HepG2 (cell line): ENCODE data around the gene ATP8B1. TPM values are rescaled to one million over a fixed set of nuclear protein-coding genes. Genes with fewer than 3 reads are reported as not detected.

Experiments used
- ATAC-seq: fragments of 200-7000 bp; cut with Tn5 transposase; 3 replicates; pipeline ENCODE4 v1.9.1; 2020; ENCODE audit warnings: mild to moderate bottlenecking, moderate library complexity
- BruUV-seq: library from RNA; stranded (reverse); fragments of 400-500 nt; replicated peaks from 2 replicates; lab custom pipeline; 2021; lab: Mats Ljungman, UMichigan
- CTCF ChIA-PET: fragments of 300-600 bp; formaldehyde crosslinking; extraction: SDS; loops from one replicate; lab custom pipeline; 2021; ENCODE audit warnings: low total read pairs, inconsistent platforms, low intra/inter-chr PET ratio; lab: Yijun Ruan, JAX
- POLR2A ChIA-PET: fragments of 350-600 bp; sonication (Branson Sonifier 250); formaldehyde crosslinking; loops from one replicate; lab custom pipeline; 2020; ENCODE audit warnings: antibody characterized with exemption, inconsistent platforms; lab: Yijun Ruan, JAX
- DNase-seq: peaks from one replicate; pipeline ENCODE4 v3.0.0-alpha.2; 2015; ENCODE audit warnings: low spot score
- FAIRE-seq: peaks from 3 replicates; lab custom pipeline; 2011; peaks lifted over from hg19 to GRCh38; lab: Jason Lieb, UNC
- H2AFZ ChIP-seq: one replicate; pipeline ENCODE4 v1.6.1; 2011; ENCODE audit warnings: low read length, inconsistent platforms
- H3K27ac ChIP-seq: fragments of 300-600 bp; 3 replicates; pipeline ENCODE4 v1.8.0; 2011; ENCODE audit warnings: mixed run types, mild to moderate bottlenecking, mixed read lengths, low read length, inconsistent platforms; ENCODE audit not compliant: insufficient read depth; ENCODE audit errors: extremely low read length
- H3K27me3 ChIP-seq, 2 experiments: fragments of 200-600 bp in 1 of 2; 2 replicates in 1 of 2; 3 replicates in 1 of 2; pipeline versions ENCODE4 v1.6.0 to v1.8.0; 2011; ENCODE audit warnings: low read length in 2 of 2, mild to moderate bottlenecking in 2 of 2, moderate library complexity in 2 of 2, inconsistent platforms in 1 of 2; ENCODE audit not compliant: insufficient read depth in 2 of 2, control insufficient read depth in 1 of 2
- H3K36me3 ChIP-seq, 2 experiments: fragments of 200-600 bp in 1 of 2; replicated peaks in 1 of 2; 2 replicates in 1 of 2; 3 replicates in 1 of 2; pipeline versions ENCODE4 v1.5.1 to v1.8.0; 2011; ENCODE audit warnings: low read length in 2 of 2, inconsistent platforms in 1 of 2; ENCODE audit not compliant: insufficient read depth in 2 of 2, control insufficient read depth in 1 of 2
- H3K4me1 ChIP-seq: 2 replicates; pipeline ENCODE4 v1.5.1; 2012; ENCODE audit warnings: low read length, inconsistent platforms; ENCODE audit not compliant: insufficient read depth
- H3K4me2 ChIP-seq: 2 replicates; pipeline ENCODE4 v1.6.0; 2011; ENCODE audit warnings: low read depth, low read length, inconsistent platforms
- H3K4me3 ChIP-seq, 3 experiments: fragments of 200-600 bp in 1 of 3; sonication (generic), shearing (Covaris generic) in 1 of 3; replicated peaks in 1 of 3; 2 replicates each; pipeline ENCODE4 v1.5.1; 2011 to 2016; ENCODE audit warnings: low read length in 3 of 3, inconsistent platforms in 2 of 3, low read depth in 2 of 3, mild to moderate bottlenecking in 2 of 3, control low read depth in 1 of 3, mixed read lengths in 1 of 3; ENCODE audit not compliant: insufficient read depth in 1 of 3
- H3K79me2 ChIP-seq: one replicate; pipeline ENCODE4 v1.6.1; 2011; ENCODE audit warnings: low read length, inconsistent platforms; ENCODE audit not compliant: insufficient read depth
- H3K9ac ChIP-seq: 2 replicates; pipeline ENCODE4 v1.6.0; 2011; ENCODE audit warnings: mild to moderate bottlenecking, low read depth, low read length, inconsistent platforms; ENCODE audit not compliant: insufficient read depth
- H3K9me3 ChIP-seq: 2 replicates; pipeline ENCODE4 v1.5.1; 2012; ENCODE audit warnings: mild to moderate bottlenecking, low read length
- H4K20me1 ChIP-seq: 2 replicates; pipeline ENCODE4 v1.6.0; 2011; ENCODE audit warnings: inconsistent platforms, mild to moderate bottlenecking, low read length, moderate library complexity; ENCODE audit not compliant: insufficient read depth
- ARID4A ChIP-seq: sonication (generic); formaldehyde crosslinking; IDR thresholded peaks from 2 replicates; pipeline ENCODE4 v1.5.0; 2020; ENCODE audit warnings: mild to moderate bottlenecking, missing genetic modification reagents, borderline replicate concordance
- BCLAF1 ChIP-seq: fragments of 450-650 bp; IDR thresholded peaks from 2 replicates; pipeline ENCODE4 v1.6.1; 2017; ENCODE audit warnings: mild to moderate bottlenecking
- GFI1 ChIP-seq: sonication (generic); formaldehyde crosslinking; IDR thresholded peaks from 2 replicates; pipeline ENCODE4 v1.5.0; 2020; ENCODE audit warnings: missing genetic modification reagents, mild to moderate bottlenecking, borderline replicate concordance
- HNF4G ChIP-seq, 2 experiments: sonication (generic) in 1 of 2; formaldehyde crosslinking in 1 of 2; IDR thresholded peaks; 2 replicates each; pipeline versions ENCODE4 v1.4.0 to v1.6.1; 2011 to 2020; ENCODE audit warnings: borderline replicate concordance in 2 of 2, low read depth in 2 of 2, mild to moderate bottlenecking in 2 of 2, low read length in 1 of 2, missing genetic modification reagents in 1 of 2, moderate library complexity in 1 of 2
- HOXD1 ChIP-seq: sonication (generic); formaldehyde crosslinking; IDR thresholded peaks from 2 replicates; pipeline ENCODE4 v1.5.0; 2020; ENCODE audit warnings: missing genetic modification reagents
- IKZF4 ChIP-seq: sonication (generic); formaldehyde crosslinking; IDR thresholded peaks from 2 replicates; pipeline ENCODE4 v1.5.1; 2020; ENCODE audit warnings: borderline replicate concordance, mild to moderate bottlenecking, low read depth, missing genetic modification reagents; ENCODE audit errors: not compliant biosample characterization
- KLF13 ChIP-seq: sonication (generic); formaldehyde crosslinking; IDR thresholded peaks from 2 replicates; pipeline ENCODE4 v1.4.0; 2020; ENCODE audit warnings: mild to moderate bottlenecking, missing genetic modification reagents
- MIER3 ChIP-seq: IDR thresholded peaks from 2 replicates; pipeline ENCODE4 v1.6.1; 2016; ENCODE audit warnings: missing compliant biosample characterization, borderline replicate concordance
- REL ChIP-seq: sonication (generic); formaldehyde crosslinking; conservative IDR thresholded peaks from 2 replicates; pipeline ENCODE4 v1.8.0; 2022; ENCODE audit warnings: mild to moderate bottlenecking, missing genetic modification reagents, moderate library complexity
- RFX5 ChIP-seq: IDR thresholded peaks from 2 replicates; pipeline ENCODE4 v1.6.1; 2011; ENCODE audit warnings: low read depth, low read length, improper control_type of control experiment
- SALL2 ChIP-seq: sonication (generic); formaldehyde crosslinking; IDR thresholded peaks from 2 replicates; pipeline ENCODE4 v1.8.1; 2023; ENCODE audit warnings: mild to moderate bottlenecking, missing genetic modification reagents, inconsistent platforms
- ZNF468 ChIP-seq: sonication (generic); formaldehyde crosslinking; IDR thresholded peaks from 2 replicates; pipeline ENCODE4 v1.8.0; 2022; ENCODE audit warnings: mild to moderate bottlenecking, moderate library complexity, missing genetic modification reagents
- WGBS: methylation state at CpG from one replicate; pipeline ENCODE4 v1.1.6; 2017; ENCODE audit warnings: low lambda C conversion rate; 5-methylcytosine and 5-hydroxymethylcytosine counted together
- in situ Hi-C: cut with HindIII; loops from 2 replicates; pipeline ENCODE4 v1.10.0; 2017; ENCODE audit warnings: low pct_unique_long_range_greater_than_20kb; ENCODE audit not compliant: extremely low pct_ligation_motif_present
- intact Hi-C: fragments of 100-400 bp; cut with micrococcal nuclease; formaldehyde crosslinking; loops from one replicate; pipeline ENCODE4 v1.10.0; 2022; ENCODE audit not compliant: unreplicated experiment
- polyA plus RNA-seq, 8 experiments: library from polyadenylated mRNA; depleted of rRNA in 3 of 8; stranded (reverse) in 7 of 8; unstranded in 1 of 8; fragments of >200 nt; fragmentation: Illumina TruSeq in 4 of 8; extraction: Trizol in 4 of 8; gene quantifications; 2 replicates each; pipeline versions ENCODE4 v1.2.1 to v1.2.3, GENCODE V29; 2011 to 2016; ENCODE audit warnings: low read depth in 4 of 8, missing spikeins in 1 of 8, mixed read lengths in 1 of 8; ENCODE audit not compliant: insufficient read depth in 1 of 8
- total RNA-seq, 5 experiments: library from RNA; depleted of rRNA; stranded (reverse); fragments of >200 nt; fragmentation: Illumina TruSeq; extraction: Trizol; gene quantifications; 2 replicates each; pipeline ENCODE4 v1.2.3, GENCODE V29; 2016; ENCODE audit warnings: low read depth in 1 of 5

ATP8B1 gene
- total and polyA plus RNA-seq, 2 of the 13 experiments (the other 11 are each of a cell fraction or from before 2014, with no cell fraction given) = 2.8 to 4.0 TPM

GRCh38 chr18:57791911-57792310 lies 11.2 kb downstream of the ATP8B1 start:
- Histone ChIP-seq H3K9me3 (no peaks in the 10 kb centered on the region), H3K79me2 (peaks cover 16% of the 10 kb centered on the region)

GRCh38 chr18:57791192-57791591 lies 11.9 kb downstream of the ATP8B1 start:
- no peaks in the 10 kb centered on the region for H3K27me3 ChIP-seq
- no peak overlapping the region for H3K27ac ChIP-seq
- ChIA-PET POLR2A (no interaction called here), CTCF (no interaction called here)
- peaks cover 57% of the 10 kb centered on the region for H3K4me1 ChIP-seq
- no peak overlapping the region for H2AFZ ChIP-seq
- in situ Hi-C loops = no loop called here
- no peak overlapping the region for H3K4me3 ChIP-seq
- WGBS = 95% methylated on average over 5 of the region's 5 CpGs
- no peak overlapping the region for H3K4me2 ChIP-seq
- no peak for DNase-seq
- no peak for ATAC-seq
- FAIRE-seq = no peak
- no peaks in the 10 kb centered on the region for H3K9me3 ChIP-seq
- intact Hi-C loops = no loop called here
- no TSS peak for BruUV-seq
- H3K36me3 ChIP-seq = no peaks in the 10 kb centered on the region
- H3K79me2 ChIP-seq = peaks cover 13% of the 10 kb centered on the region
- no peak overlapping the region for H3K9ac ChIP-seq
- H4K20me1 ChIP-seq = no peaks in the 10 kb centered on the region
- no peak for TF ChIP-seq ARID4A (CRISPR knock-in tag)
- no peak for TF ChIP-seq HNF4G (IDR thresholded peaks at IDR 0.05; ENCODE audit: borderline replicate concordance, low read depth, low read length)
- no peak for TF ChIP-seq HNF4G (CRISPR knock-in tag; IDR thresholded peaks at IDR 0.05; ENCODE audit: borderline replicate concordance, low read depth)
- TF ChIP-seq GFI1 (CRISPR knock-in tag) = no peak
- TF ChIP-seq BCLAF1 = no peak
- no peak for TF ChIP-seq IKZF4 (CRISPR knock-in tag)
- TF ChIP-seq MIER3 (CRISPR knock-in tag) = no peak
- TF ChIP-seq RFX5 = no peak
- no peak for TF ChIP-seq SALL2
- no peak for TF ChIP-seq ZNF468
- no peak for TF ChIP-seq REL (CRISPR knock-in tag)

More at GRCh38 chr18:57791911-57792310, 11.2 kb downstream of the ATP8B1 start:
- intact Hi-C loops (no loop called here), in situ Hi-C loops (no loop called here)
- ChIA-PET POLR2A (no interaction called here), CTCF (no interaction called here)
- no peaks in the 10 kb centered on the region for H3K36me3 ChIP-seq
- H4K20me1 ChIP-seq = no peaks in the 10 kb centered on the region
- no TSS peak for BruUV-seq
- no peak overlapping the region for H3K4me2 ChIP-seq
- 88% methylated on average over 2 of the region's 2 CpGs for WGBS
- TF ChIP-seq KLF13 (CRISPR knock-in tag) (no peak), HOXD1 (no peak)
- TF ChIP-seq, all 625 proteins: peak for 0
- FAIRE-seq (no peak), DNase-seq (no peak), ATAC-seq (no peak)
- Histone ChIP-seq H3K4me1 (peaks cover 64% of the 10 kb centered on the region), H3K4me3 (no peak overlapping the region), H2AFZ (no peak overlapping the region), H3K27me3 (no peaks in the 10 kb centered on the region), H3K9ac (no peak overlapping the region), H3K27ac (no peak overlapping the region)
